Ishikawa (cell line): Measurements from ENCODE around the gene FDPS.

Experiments
- CEBPB ChIP-seq: IDR thresholded peaks from 2 replicates; pipeline ENCODE4 v1.6.1; 2012
- CREB1 ChIP-seq: IDR thresholded peaks from 2 replicates; pipeline ENCODE4 v1.6.1; 2012; ENCODE audit warnings: low read depth
- EGR1 ChIP-seq: IDR thresholded peaks from 2 replicates; pipeline ENCODE4 v1.6.1; 2012
- EP300 ChIP-seq: IDR thresholded peaks from 2 replicates; pipeline ENCODE4 v1.6.1; 2012; ENCODE audit warnings: borderline replicate concordance
- FOXM1 ChIP-seq: IDR thresholded peaks from 2 replicates; pipeline ENCODE4 v1.6.1; 2012; ENCODE audit warnings: low read depth, borderline replicate concordance
- NFIC ChIP-seq: IDR thresholded peaks from 2 replicates; pipeline ENCODE4 v1.6.1; 2012
- RAD21 ChIP-seq: IDR thresholded peaks from 2 replicates; pipeline ENCODE4 v1.6.1; 2012; ENCODE audit warnings: low read depth
- REST ChIP-seq: IDR thresholded peaks from 2 replicates; pipeline ENCODE4 v1.6.1; 2012; ENCODE audit warnings: low read depth, mild to moderate bottlenecking
- TAF1 ChIP-seq: IDR thresholded peaks from 2 replicates; pipeline ENCODE4 v1.6.1; 2012; ENCODE audit warnings: low read depth, mild to moderate bottlenecking
- TCF12 ChIP-seq: IDR thresholded peaks from 2 replicates; pipeline ENCODE4 v1.6.1; 2012; ENCODE audit warnings: low read depth
- TEAD4 ChIP-seq: IDR thresholded peaks from 2 replicates; pipeline ENCODE4 v1.6.1; 2012
- USF1 ChIP-seq: IDR thresholded peaks from 2 replicates; pipeline ENCODE4 v1.6.1; 2012
- YY1 ChIP-seq: IDR thresholded peaks from 2 replicates; pipeline ENCODE4 v1.6.1; 2012; ENCODE audit warnings: low read depth
- ZBTB7A ChIP-seq: IDR thresholded peaks from 2 replicates; pipeline ENCODE4 v1.6.1; 2012; ENCODE audit warnings: low read depth
- TF ChIP-seq, protein P1 (sequence below): IDR thresholded peaks from 2 replicates; pipeline ENCODE4 v1.6.1; 2012

FDPS gene

GRCh38 chr1:155322953-155323728, 14.5 kb downstream of the FDPS start:
- TF ChIP-seq TCF12 (0 out of 2 replicates have a peak, but pooled peaks have one; percentile 17), FOXM1 (no peak), TAF1 (peak; percentile 34; the same call in 1 of the 2 replicates), EGR1 (no peak), EP300 (no peak), ZBTB7A (0 out of 2 replicates have a peak, but pooled peaks have one; percentile 60), USF1 (0 out of 2 replicates have a peak, but pooled peaks have one; percentile 6), CEBPB (no peak), REST (no peak), RAD21 (peak; percentile 75), CREB1 (no peak), YY1 (no peak; the same call in 1 of the 2 replicates), NFIC (no peak), TEAD4 (no peak)
- TF ChIP-seq, protein P1, sequence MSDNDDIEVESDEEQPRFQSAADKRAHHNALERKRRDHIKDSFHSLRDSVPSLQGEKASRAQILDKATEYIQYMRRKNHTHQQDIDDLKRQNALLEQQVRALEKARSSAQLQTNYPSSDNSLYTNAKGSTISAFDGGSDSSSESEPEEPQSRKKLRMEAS, result peak; percentile 49; the same call in 1 of the 2 replicates

DNA sequence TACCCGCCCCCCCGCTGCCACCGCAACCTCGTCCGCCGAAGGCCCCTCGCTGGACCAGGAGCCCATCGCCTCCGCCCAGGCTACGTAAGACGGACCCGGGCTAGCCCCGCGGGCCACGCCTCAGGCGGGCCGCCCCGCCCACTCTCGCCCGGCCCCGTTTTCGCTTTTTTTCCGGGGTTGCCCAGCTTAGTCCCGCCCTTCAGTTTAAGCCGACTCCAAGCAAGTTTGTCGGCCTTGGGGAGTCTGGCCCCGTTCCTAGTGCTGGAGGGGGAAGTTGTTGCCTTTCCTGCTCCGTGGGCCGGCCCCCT, 15.0 kb downstream of the FDPS start:
- TF ChIP-seq, protein P1, result no peak; the same call in 1 of the 2 replicates
- TF ChIP-seq RAD21 (no peak), TEAD4 (no peak), CREB1 (no peak), YY1 (no peak), TAF1 (no peak), TCF12 (no peak), REST (no peak), EGR1 (peak; percentile 19; the same call in 1 of the 2 replicates), CEBPB (no peak), EP300 (no peak), NFIC (no peak), ZBTB7A (peak; percentile 61), FOXM1 (no peak), USF1 (0 out of 2 replicates have a peak, but pooled peaks have one; percentile 7)

DNA sequence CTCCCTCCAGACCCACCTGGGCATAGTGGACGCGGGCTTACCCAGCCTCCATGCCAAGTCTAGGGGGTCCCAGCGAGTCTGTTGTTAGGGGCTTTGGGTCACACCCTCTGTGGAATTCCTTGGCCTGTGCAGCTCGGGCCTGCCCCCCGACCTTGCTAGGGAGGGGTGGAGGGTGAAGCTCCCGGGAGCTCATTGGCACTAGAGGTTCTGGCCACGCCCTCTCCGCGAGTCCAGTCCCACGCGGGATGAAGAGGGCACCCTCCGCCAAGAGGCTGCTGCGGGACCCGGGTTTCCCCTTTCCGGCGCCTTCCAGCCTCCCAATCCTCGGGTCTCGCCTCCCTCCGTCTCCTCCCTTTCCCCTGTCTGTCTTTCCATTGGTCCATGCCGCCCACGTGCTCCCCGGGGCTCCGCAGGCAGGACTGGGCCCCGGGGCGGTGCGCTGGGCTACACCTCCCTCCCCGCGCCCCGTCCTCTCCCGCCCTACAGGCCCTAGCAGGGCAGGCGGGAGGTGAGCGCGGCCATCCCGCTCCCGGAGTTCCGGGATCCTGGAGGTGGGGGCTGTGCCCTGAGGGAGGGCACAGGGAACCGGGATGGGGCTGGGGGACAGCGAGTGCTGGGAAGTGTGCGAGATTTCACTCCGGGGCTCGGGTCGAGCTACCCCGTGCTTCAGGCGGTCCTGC, 15.5 kb downstream of the FDPS start:
- 0 out of 2 replicates have a peak, but pooled peaks have one; percentile 15 for TF ChIP-seq TCF12
- TF ChIP-seq CREB1, result no peak
- TF ChIP-seq USF1, result peak; percentile 99
- no peak for TF ChIP-seq REST
- TF ChIP-seq ZBTB7A, result no peak
- TF ChIP-seq, protein P1, result peak; percentile 77
- 0 out of 2 replicates have a peak, but pooled peaks have one; percentile 51 for TF ChIP-seq EGR1
- peak; percentile 24; the same call in 1 of the 2 replicates for TF ChIP-seq EP300
- peak; percentile 45; the same call in 1 of the 2 replicates for TF ChIP-seq TEAD4
- peak; percentile 58; the same call in 1 of the 2 replicates for TF ChIP-seq TAF1
- no peak for TF ChIP-seq RAD21
- peak; percentile 28; the same call in 1 of the 2 replicates for TF ChIP-seq NFIC
